GM21526 (cell line): ENCODE results near the gene KRT39.

Source experiments
- ATAC-seq: cut with Tn5 transposase; IDR thresholded peaks from one replicate; pipeline ENCODE4 v1.9.1; 2021; ENCODE audit warnings: moderate library complexity; ENCODE audit not compliant: unreplicated experiment, low FRiP score

KRT39 gene

GRCh38 chr17:40981115-40981514 is 14.4 kb upstream of the KRT39 start:
- ATAC-seq = no peak

- no peak for ATAC-seq
Observed at GRCh38 chr17:40980596-40980995, 13.8 kb upstream of the KRT39 start.

GRCh38 chr17:40980117-40980516 is 13.4 kb upstream of the KRT39 start:
- ATAC-seq = no peak

- ATAC-seq = no peak
Observed at GRCh38 chr17:40978575-40979151, 11.9 kb upstream of the KRT39 start.

- no peak for ATAC-seq
Observed at GRCh38 chr17:40975516-40975915, 8.8 kb upstream of the KRT39 start.

- no peak for ATAC-seq
Observed at GRCh38 chr17:40974366-40974765, 7.6 kb upstream of the KRT39 start.

GRCh38 chr17:40967582-40967981 is 834 bp upstream of the KRT39 start:
- no peak for ATAC-seq

GRCh38 chr17:40963838-40964237 is 2.9 kb downstream of the KRT39 start:
- no peak for ATAC-seq

GRCh38 chr17:40962059-40962561 is 4.6 kb downstream of the KRT39 start:
- ATAC-seq = no peak

GRCh38 chr17:40961591-40961990 is 5.2 kb downstream of the KRT39 start:
- no peak for ATAC-seq

- ATAC-seq = no peak
Observed at GRCh38 chr17:40960144-40960543, 6.6 kb downstream of the KRT39 start.

GRCh38 chr17:40958086-40958953 is 8.4 kb downstream of the KRT39 start:
- ATAC-seq = no peak

- ATAC-seq = no peak
Observed at GRCh38 chr17:40956401-40957254, 10.1 kb downstream of the KRT39 start.

GRCh38 chr17:40953881-40954280 is 12.9 kb downstream of the KRT39 start:
- no peak for ATAC-seq

- no peak for ATAC-seq
Observed at GRCh38 chr17:40952661-40953060, 14.1 kb downstream of the KRT39 start.

- no peak for ATAC-seq
Observed at GRCh38 chr17:40952154-40952553, 14.6 kb downstream of the KRT39 start.

- ATAC-seq = no peak
Observed at GRCh38 chr17:40951011-40951622, 15.6 kb downstream of the KRT39 start.

GRCh38 chr17:40950176-40950575 is 16.6 kb downstream of the KRT39 start:
- no peak for ATAC-seq

GRCh38 chr17:40949418-40949817 is 17.3 kb downstream of the KRT39 start:
- ATAC-seq = no peak

- ATAC-seq = no peak
Observed at GRCh38 chr17:40947929-40948328, 18.8 kb downstream of the KRT39 start.

GRCh38 chr17:40945414-40945813 is 21.3 kb downstream of the KRT39 start:
- no peak for ATAC-seq
